ENCODE data around the gene RAPGEF3. TPM values are rescaled to one million over a fixed set of nuclear protein-coding genes. Genes with fewer than 3 reads are reported as not detected.

The RAPGEF3 gene
- total and polyA plus RNA-seq, 9 of the 15 experiments (the other 6 are each of a cell fraction or from before 2014, with no cell fraction given) = 0.03 to 0.78 (median 0.37) TPM; not detected in 1

DNA sequence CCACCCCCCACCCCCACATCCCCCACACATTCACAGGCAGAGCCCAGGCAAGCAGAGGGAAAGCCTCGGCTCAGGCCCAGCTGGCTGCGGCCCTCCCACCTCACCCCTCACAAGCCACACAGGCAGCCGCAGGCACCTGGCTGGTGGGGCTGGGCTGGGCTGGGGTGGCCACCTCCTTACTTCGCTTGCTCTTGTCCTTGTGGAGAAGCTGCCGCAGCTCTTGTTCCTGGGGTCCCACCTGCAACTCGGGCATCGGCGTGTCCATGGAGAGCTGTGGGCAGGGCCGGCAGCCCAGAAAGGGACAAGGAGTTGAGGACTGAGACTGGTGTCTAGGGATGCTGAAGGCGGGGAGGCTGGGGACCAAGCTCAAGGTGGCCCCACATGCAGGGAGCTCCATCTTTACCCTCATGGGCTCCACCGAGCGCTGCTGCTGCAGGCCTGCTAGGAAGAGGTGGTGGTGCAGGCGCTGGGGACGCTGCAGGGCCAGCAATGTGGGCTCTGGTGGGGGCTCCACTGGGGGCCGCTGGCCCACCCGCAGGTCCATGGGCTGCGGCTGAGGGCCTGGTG lies 39.8 kb upstream of the RAPGEF3 start:
- H3K4me2 ChIP-seq (ENCODE audit: insufficient read depth, low read length) = no peak overlapping the region

DNA sequence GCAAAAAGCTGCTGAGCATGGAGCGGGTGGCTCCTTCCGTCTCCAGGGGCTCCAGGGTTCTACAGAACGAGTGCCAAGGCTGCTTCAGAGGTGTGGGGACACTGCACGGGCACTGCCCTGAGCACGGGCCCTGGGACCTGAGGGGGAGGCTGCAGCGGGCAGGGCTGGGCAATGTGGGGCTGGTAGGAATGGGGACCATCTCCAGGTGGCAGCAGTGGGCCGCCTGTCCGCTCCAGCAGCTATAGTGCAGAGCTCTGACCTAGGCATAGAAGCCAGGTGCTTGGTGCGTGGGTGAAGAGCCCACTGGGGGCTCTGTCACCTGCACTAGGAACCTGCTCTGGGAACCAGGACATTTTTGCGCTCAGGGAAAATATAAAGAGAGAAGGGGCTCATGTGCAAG lies 38.8 kb upstream of the RAPGEF3 start:
- H3K4me3 ChIP-seq = no peak overlapping the region
- no peak overlapping the region for H3K9ac ChIP-seq (ENCODE audit: insufficient read depth in 1 of 2, low read depth in 2 of 2, low read length in 2 of 2)
- in situ Hi-C loops (cut with MboI) = no loop called here
- H3K9me1 ChIP-seq (ENCODE audit: control insufficient read depth, insufficient read depth, low read length) = peaks cover 5% of the 10 kb centered on the region
- no peaks in the 10 kb centered on the region for H3K27me3 ChIP-seq (ENCODE audit: control insufficient read depth in 2 of 2, insufficient read depth in 2 of 2, low read length in 2 of 2)
- CTCF ChIA-PET (ENCODE audit: low intra/inter-chr PET ratio) = interaction anchor here (0.6 to 1.7 kb wide), 3 partner anchors 41 to 742 kb away, joined by 3 to 11 read pairs (median 3); no protein-coding TSS in a partner anchor
- no peak overlapping the region for H3K4me2 ChIP-seq (ENCODE audit: insufficient read depth, low read length)
- H3K36me3 ChIP-seq (ENCODE audit: control insufficient read depth, insufficient read depth, low read length) = peaks cover 98% of the 10 kb centered on the region; the same call in 2 of the 3 replicates
- H3K4me1 ChIP-seq (replicated peaks in 1 of 2; ENCODE audit: control insufficient read depth in 2 of 2, insufficient read depth in 2 of 2, low read length in 2 of 2) = peaks cover 0 to 30% of the 10 kb centered on the region in 2 experiments; a peak in 3 of 5 replicates
- POLR2A ChIA-PET = interaction anchor here (1.5 kb wide), 1 partner anchor 16 kb away, joined by 4 read pairs; no protein-coding TSS in a partner anchor
- H4K20me1 ChIP-seq (replicated peaks; ENCODE audit: control insufficient read depth, insufficient read depth, low read length) = peaks cover 7% of the 10 kb centered on the region; the same call in 1 of the 2 replicates
- intact Hi-C loops (cut with micrococcal nuclease) = loop anchor here (5.0 kb wide), 1 partner anchor 40 kb away; no protein-coding TSS in a partner anchor
- no peaks in the 10 kb centered on the region for H3K9me3 ChIP-seq (replicated peaks; ENCODE audit: control insufficient read depth, insufficient read depth, low read depth, low read length)
- no TSS peak for BruUV-seq (replicated peaks)
- DNase-seq (ENCODE audit: extremely low read depth in 1 of 4, low spot score in 3 of 4) (no peak), ATAC-seq (peak; percentile 65), FAIRE-seq (no peak)
- H3K79me2 ChIP-seq (ENCODE audit: control insufficient read depth, insufficient read depth, low read length) = peaks cover 36% of the 10 kb centered on the region
- H3K27ac ChIP-seq (ENCODE audit: extremely low read depth, low read depth, low read length) = no peak overlapping the region
- H2AFZ ChIP-seq (ENCODE audit: low read depth, low read length) = no peak overlapping the region
- 93% methylated on average over 9 of the region's 10 CpGs for WGBS (ENCODE audit: insufficient coverage, low coverage, missing lambda C conversion rate)
- no peak for TF ChIP-seq MTA3 (IDR thresholded peaks at IDR 0.05; ENCODE audit: borderline replicate concordance)
- TF ChIP-seq, protein P1, sequence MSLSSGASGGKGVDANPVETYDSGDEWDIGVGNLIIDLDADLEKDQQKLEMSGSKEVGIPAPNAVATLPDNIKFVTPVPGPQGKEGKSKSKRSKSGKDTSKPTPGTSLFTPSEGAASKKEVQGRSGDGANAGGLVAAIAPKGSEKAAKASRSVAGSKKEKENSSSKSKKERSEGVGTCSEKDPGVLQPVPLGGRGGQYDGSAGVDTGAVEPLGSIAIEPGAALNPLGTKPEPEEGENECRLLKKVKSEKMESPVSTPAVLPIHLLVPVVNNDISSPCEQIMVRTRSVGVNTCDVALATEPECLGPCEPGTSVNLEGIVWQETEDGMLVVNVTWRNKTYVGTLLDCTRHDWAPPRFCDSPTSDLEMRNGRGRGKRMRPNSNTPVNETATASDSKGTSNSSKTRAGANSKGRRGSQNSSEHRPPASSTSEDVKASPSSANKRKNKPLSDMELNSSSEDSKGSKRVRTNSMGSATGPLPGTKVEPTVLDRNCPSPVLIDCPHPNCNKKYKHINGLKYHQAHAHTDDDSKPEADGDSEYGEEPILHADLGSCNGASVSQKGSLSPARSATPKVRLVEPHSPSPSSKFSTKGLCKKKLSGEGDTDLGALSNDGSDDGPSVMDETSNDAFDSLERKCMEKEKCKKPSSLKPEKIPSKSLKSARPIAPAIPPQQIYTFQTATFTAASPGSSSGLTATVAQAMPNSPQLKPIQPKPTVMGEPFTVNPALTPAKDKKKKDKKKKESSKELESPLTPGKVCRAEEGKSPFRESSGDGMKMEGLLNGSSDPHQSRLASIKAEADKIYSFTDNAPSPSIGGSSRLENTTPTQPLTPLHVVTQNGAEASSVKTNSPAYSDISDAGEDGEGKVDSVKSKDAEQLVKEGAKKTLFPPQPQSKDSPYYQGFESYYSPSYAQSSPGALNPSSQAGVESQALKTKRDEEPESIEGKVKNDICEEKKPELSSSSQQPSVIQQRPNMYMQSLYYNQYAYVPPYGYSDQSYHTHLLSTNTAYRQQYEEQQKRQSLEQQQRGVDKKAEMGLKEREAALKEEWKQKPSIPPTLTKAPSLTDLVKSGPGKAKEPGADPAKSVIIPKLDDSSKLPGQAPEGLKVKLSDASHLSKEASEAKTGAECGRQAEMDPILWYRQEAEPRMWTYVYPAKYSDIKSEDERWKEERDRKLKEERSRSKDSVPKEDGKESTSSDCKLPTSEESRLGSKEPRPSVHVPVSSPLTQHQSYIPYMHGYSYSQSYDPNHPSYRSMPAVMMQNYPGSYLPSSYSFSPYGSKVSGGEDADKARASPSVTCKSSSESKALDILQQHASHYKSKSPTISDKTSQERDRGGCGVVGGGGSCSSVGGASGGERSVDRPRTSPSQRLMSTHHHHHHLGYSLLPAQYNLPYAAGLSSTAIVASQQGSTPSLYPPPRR (CRISPR knock-in tag; IDR thresholded peaks at IDR 0.05; ENCODE audit: borderline replicate concordance) = no peak
- peak; percentile 62 for TF ChIP-seq SMC3 (conservative IDR thresholded peaks at IDR 0.05; ENCODE audit: insufficient read depth, low read depth, low read length)
- no peak for TF ChIP-seq HES1 (IDR thresholded peaks at IDR 0.05; ENCODE audit: low read depth)

More for the DNA sequence above, 39.8 kb upstream of the RAPGEF3 start:
- H3K4me1 ChIP-seq (replicated peaks in 1 of 2; ENCODE audit: control insufficient read depth in 2 of 2, insufficient read depth in 2 of 2, low read length in 2 of 2) = peaks cover 0 to 40% of the 10 kb centered on the region in 2 experiments; a peak in 4 of 5 replicates
- no peak overlapping the region for H3K4me3 ChIP-seq
- no peak for ATAC-seq
- no peaks in the 10 kb centered on the region for H3K9me3 ChIP-seq (replicated peaks; ENCODE audit: control insufficient read depth, insufficient read depth, low read depth, low read length)
- no peak for DNase-seq (ENCODE audit: extremely low read depth in 1 of 4, low spot score in 3 of 4)
- FAIRE-seq = no peak
- POLR2A ChIA-PET = interaction anchor here (1.1 to 1.2 kb wide), 2 partner anchors 9 to 10 kb away, joined by 4 to 5 read pairs; no protein-coding TSS in a partner anchor
- H3K36me3 ChIP-seq (ENCODE audit: control insufficient read depth, insufficient read depth, low read length) = peaks cover 97% of the 10 kb centered on the region; the same call in 2 of the 3 replicates
- H3K9ac ChIP-seq (ENCODE audit: insufficient read depth in 1 of 2, low read depth in 2 of 2, low read length in 2 of 2) = no peak overlapping the region
- CTCF ChIA-PET (ENCODE audit: low intra/inter-chr PET ratio) = no interaction called here
- H3K27ac ChIP-seq (ENCODE audit: extremely low read depth, low read depth, low read length) = no peak overlapping the region
- no peak for TF ChIP-seq ID3 (CRISPR knock-in tag; IDR thresholded peaks at IDR 0.05)
- no peak for TF ChIP-seq ID3 (tag; IDR thresholded peaks at IDR 0.05)
- peak; percentile 67 for TF ChIP-seq POLR2G (IDR thresholded peaks at IDR 0.05; ENCODE audit: low read depth, low read length)
- TF ChIP-seq RBFOX2 (IDR thresholded peaks at IDR 0.05; ENCODE audit: low read depth, low read length) = peak; percentile 24; the same call in 1 of the 2 replicates
- no TSS peak for BruUV-seq (replicated peaks)
- H3K79me2 ChIP-seq (ENCODE audit: control insufficient read depth, insufficient read depth, low read length) = peaks cover 46% of the 10 kb centered on the region
- H3K27me3 ChIP-seq (ENCODE audit: control insufficient read depth in 2 of 2, insufficient read depth in 2 of 2, low read length in 2 of 2) = no peaks in the 10 kb centered on the region
- no peak overlapping the region for H2AFZ ChIP-seq (ENCODE audit: low read depth, low read length)
- WGBS (ENCODE audit: insufficient coverage, low coverage, missing lambda C conversion rate) = 93% methylated on average over 14 of the region's 17 CpGs
- peaks cover 5% of the 10 kb centered on the region for H3K9me1 ChIP-seq (ENCODE audit: control insufficient read depth, insufficient read depth, low read length)
- in situ Hi-C loops (cut with MboI) (no loop called here), intact Hi-C loops (cut with micrococcal nuclease) (loop anchor here (5.0 kb wide), 1 partner anchor 39 kb away; no protein-coding TSS in a partner anchor)
- peaks cover 7% of the 10 kb centered on the region; the same call in 1 of the 2 replicates for H4K20me1 ChIP-seq (replicated peaks; ENCODE audit: control insufficient read depth, insufficient read depth, low read length)
